MG63 (cell line): ENCODE results near the gene EDRF1. TPM values are rescaled to one million over a fixed set of nuclear protein-coding genes. Genes with fewer than 3 reads are reported as not detected.

Experiments used
- DNase-seq: peaks from one replicate; pipeline ENCODE4 v3.0.0-alpha.2; 2020
- H3K27me3 ChIP-seq: fragments of 250-450 bp; sonication (Bioruptor Pico); 2 replicates; pipeline ENCODE4 v1.5.1; 2020; ENCODE audit warnings: mild to moderate bottlenecking, moderate library complexity
- H3K36me3 ChIP-seq: fragments of 250-450 bp; sonication (Bioruptor Pico); 2 replicates; pipeline ENCODE4 v1.5.1; 2020; ENCODE audit warnings: mild to moderate bottlenecking, moderate library complexity
- H3K4me3 ChIP-seq: fragments of 250-450 bp; sonication (Bioruptor Pico); 2 replicates; pipeline ENCODE4 v1.5.1; 2020; ENCODE audit warnings: mild to moderate bottlenecking, moderate library complexity
- H3K9me3 ChIP-seq: fragments of 250-450 bp; sonication (Bioruptor Pico); 2 replicates; pipeline ENCODE4 v1.5.1; 2020; ENCODE audit warnings: mild to moderate bottlenecking, moderate library complexity
- total RNA-seq: library from RNA; depleted of rRNA; stranded (reverse); fragments of >200 nt; shearing (Covaris generic); gene quantifications from 2 replicates; pipeline ENCODE4 v1.2.3, GENCODE V29; 2014; ENCODE audit warnings: low replicate concordance

EDRF1 gene
- total RNA-seq, 1 experiment from 2014 or later, result 16.7 TPM

DNA sequence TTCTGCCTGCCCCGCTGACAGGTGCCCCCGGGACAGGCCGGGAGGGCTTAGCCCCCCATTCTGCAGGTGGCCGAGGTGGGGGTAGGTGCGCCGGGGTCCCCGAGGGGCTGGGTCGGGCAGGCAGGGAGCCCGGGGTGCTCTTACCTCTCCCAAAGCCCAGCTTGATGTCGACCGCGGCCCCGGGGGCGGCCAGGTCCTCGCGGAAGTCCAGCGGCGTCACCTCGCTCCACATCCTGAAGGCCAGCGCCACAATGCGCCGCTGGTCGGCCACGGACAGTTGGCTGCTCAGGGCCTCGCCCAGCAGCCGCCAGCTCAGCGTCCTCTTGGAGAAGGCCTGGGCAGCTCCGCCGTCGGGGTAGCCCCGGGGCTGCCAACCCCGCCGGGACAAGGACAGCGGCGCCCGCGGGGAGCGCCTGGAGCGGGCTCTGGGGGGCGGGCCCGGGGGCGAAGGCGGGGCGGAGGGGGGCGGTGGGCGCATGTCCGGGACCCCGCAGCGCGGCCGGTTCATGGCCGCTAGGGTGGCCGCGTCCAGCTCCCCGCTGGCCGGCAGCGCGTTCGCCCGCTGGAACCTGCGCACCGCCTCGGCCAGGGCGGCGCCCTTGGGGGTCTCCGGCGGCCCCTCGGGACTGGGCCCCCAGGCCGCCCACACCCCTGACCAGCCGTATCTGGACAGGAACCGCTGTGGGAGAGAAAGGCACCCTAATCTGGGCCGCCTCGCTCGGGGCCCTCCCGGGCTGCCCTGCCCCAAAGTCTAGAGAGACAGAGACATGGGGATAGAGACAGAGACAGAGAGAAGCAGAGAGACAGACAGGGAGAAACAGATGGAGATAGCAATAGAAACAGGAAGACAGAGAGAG is 54.4 kb downstream of the EDRF1 start:
- H3K9me3 ChIP-seq, result no peaks in the 10 kb centered on the region
- no peaks in the 10 kb centered on the region for H3K27me3 ChIP-seq
- H3K4me3 ChIP-seq, result no peak overlapping the region
- no peaks in the 10 kb centered on the region for H3K36me3 ChIP-seq
- DNase-seq, result no peak

DNA sequence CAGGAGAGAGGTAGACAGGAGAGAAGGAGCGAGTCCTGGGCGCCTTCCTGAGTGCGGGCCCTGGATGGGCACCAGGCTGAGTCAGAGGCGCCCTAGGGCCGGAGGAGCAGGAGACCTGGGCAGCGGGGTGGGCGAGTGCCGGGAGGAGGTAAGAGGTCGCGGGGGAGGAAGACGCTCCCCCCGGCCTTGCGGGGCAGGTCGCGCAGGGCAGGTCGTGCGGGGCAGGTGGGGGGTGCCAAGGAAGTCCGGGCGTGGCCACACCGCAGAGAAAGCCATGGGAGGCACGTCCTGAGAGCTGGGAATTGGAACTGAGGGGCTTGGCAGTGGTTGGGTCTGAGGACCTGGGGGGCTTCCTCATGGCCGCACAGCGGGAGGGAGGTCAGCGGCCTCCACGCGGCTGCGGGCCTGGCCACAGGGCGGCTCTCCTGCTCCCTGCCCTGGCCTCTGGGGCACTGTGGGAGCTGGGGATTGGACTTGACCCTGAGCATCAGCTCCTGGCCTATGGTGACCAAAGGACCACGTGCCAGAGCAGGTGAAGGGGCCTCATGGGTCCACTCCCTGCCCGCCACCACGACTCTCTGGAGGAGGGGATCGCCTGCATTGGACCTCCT is 55.2 kb downstream of the EDRF1 start:
- Histone ChIP-seq H3K36me3 (no peaks in the 10 kb centered on the region), H3K4me3 (no peak overlapping the region), H3K27me3 (no peaks in the 10 kb centered on the region), H3K9me3 (no peaks in the 10 kb centered on the region)
- DNase-seq, result no peak

DNA sequence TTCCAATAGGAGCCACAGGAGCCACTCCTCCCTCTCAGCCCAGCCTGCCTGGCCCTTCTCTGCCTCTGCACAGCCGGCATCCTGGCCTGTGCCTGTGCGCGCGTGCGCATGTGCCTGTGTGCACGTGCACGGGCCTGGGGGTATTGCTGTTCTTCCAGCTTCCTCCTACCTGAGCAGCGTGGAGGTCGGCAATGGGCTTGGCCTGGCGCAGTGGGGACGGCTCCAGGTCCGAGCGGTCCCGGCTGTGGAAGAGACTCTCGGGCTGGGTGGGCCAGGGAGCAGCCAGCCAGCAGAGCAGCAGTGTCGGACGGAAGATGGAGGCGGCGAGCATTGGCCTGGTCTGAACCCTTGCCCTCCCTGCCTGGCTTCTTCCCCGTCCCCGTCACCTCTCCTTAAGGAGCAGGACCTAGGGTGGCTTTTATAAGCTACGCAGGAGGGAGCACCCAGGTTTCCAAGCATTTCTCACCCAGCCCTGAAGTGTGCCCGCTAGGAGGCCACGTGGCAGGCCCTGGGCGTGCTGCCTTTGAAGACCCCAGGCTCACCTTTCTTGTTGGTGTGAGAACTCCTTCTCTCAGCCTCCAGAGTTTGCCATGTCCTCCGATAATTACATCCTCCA is 56.1 kb downstream of the EDRF1 start, which contains the start of gene MMP21:
MMP21 (minus strand) TSS at position 331 of the 616 bp plus-strand sequence; CDS start at position 331, 0 bp downstream.
- DNase-seq, result no peak
- Histone ChIP-seq H3K4me3 (no peak within 1 kb of the TSS), H3K27me3 (no peaks in the 10 kb centered on the region), H3K36me3 (no peaks in the 10 kb centered on the region), H3K9me3 (no peaks in the 10 kb centered on the region)

DNA sequence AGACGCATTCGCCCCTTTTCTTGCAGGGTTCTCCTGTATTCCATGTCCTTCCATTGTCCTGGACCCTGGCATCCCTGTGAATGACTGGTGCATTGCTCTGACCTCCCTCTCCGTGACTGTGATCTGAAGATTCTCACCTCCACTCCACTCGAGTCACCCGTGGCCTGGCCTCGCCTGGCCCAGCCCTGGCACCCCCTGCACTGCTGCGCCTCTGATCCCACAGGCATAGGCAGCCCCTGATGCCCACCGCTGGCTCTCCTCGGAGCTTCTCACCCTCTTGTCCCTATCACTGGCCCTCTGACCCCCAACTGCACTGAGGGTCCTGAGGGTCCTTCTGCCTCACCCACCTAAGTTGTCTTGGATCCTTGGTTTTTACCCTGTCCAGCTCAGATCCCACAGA is 58.3 kb downstream of the EDRF1 start:
- no peak for DNase-seq
- Histone ChIP-seq H3K27me3 (no peaks in the 10 kb centered on the region), H3K9me3 (no peaks in the 10 kb centered on the region), H3K4me3 (no peak overlapping the region), H3K36me3 (no peaks in the 10 kb centered on the region)

DNA sequence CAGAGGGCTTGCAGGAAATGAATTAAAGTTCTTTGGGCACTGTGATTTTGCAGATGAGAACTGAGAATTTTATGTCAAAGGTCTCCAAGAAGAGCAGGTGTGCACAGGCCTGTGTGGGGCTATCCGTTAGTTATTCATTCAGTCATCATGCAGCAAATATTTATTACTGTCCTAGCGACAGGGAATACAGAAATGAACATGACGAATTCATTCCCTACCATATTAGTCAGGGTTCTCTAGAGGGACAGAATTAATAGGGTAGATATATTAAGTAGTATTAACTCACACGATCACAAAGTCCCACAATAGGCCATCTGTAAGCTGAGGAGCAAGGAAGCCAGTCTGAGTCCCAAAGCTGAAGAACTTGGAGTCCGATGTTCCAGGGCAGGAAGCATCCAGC is 59.0 kb downstream of the EDRF1 start:
- no peak overlapping the region for H3K4me3 ChIP-seq
- DNase-seq, result no peak
- no peaks in the 10 kb centered on the region for H3K27me3 ChIP-seq
- H3K36me3 ChIP-seq, result no peaks in the 10 kb centered on the region
- H3K9me3 ChIP-seq, result no peaks in the 10 kb centered on the region

DNA sequence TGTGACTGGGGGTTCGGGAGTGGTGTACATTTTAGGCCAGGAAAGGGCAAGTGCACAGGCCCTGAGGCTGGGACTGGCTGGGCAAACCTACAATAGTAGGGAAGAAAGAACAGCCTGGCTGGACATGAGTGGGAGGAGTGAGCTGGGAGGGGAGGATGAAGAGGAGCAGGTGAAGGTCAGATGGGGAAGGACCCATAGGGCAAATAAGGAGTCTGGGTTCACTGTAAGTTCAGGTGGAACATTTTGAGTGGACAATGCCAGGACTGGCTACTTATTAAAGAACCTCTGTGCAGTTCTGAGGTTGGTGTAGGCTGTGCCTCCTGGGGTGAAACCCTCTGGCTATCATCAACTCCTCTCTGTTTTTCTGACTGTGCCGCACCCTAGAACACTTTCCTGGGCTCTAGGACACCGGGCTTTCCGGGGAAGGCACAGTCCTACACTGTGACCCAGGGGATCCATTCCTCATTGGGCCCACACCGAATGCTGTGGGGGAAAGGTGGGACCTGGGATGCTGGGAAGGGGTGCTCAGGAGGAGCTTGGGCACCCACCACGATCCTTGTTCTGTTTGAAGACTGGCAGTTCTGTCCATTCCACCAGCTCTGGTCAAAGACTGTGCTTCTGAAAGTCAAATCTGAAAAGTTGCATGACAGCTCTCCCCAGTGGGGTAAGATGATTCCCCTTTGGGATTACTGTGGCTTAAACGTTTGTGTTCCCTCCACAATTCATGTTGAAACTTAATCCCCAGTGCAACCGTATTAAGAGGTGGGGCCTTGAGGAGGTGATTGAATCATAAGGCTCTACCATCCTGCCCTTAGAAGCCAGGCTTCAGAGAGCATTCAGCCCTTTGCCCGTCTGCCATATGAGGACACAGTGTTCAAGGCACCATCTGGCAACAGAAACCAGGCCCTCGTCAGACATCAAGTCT is 60.2 kb downstream of the EDRF1 start:
- no peak for DNase-seq
- no peaks in the 10 kb centered on the region for H3K9me3 ChIP-seq
- H3K27me3 ChIP-seq, result no peaks in the 10 kb centered on the region
- H3K36me3 ChIP-seq, result no peaks in the 10 kb centered on the region
- no peak overlapping the region for H3K4me3 ChIP-seq

DNA sequence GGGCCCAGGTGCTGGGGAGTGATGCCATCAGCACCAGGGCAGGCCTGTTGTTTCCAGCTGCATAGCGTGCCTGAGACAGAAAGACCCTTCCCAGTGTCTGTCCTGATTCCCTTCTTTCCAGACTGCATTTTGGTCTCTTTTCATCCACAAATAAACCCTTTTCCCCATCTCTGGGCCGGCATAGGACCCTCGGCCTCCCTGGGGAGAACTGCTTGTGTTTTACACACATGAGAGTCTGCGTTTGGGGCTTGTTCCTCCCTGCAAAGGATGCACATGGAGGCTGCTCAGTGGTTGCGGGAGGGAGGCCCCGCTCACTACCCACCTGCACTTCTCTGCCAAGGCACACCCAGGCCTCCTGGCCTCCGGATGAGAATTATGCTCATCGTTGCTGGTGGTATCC is 61.9 kb downstream of the EDRF1 start:
- no peaks in the 10 kb centered on the region for H3K36me3 ChIP-seq
- no peak overlapping the region for H3K4me3 ChIP-seq
- H3K9me3 ChIP-seq, result no peaks in the 10 kb centered on the region
- no peaks in the 10 kb centered on the region for H3K27me3 ChIP-seq
- DNase-seq, result no peak

DNA sequence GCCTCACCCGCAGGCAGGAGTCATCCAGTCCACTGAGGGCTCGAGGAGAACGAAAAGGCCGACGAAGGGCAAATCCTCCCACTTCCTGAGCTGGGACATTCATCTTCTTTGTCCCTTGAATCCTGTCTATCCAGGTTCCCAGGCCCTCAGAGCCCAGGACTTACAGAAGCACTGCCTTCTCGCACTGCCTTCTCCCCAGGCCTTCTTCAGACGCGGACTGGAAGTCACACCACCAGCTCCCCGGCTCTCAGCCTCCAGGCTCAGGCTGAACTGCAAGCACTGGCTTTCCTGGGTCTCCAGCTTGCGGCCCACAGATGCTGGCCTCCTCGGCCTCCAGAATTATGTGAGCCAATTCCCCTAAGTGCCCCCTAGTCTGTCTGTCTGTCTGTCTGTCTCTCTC is 62.5 kb downstream of the EDRF1 start:
- H3K36me3 ChIP-seq, result no peaks in the 10 kb centered on the region

DNA sequence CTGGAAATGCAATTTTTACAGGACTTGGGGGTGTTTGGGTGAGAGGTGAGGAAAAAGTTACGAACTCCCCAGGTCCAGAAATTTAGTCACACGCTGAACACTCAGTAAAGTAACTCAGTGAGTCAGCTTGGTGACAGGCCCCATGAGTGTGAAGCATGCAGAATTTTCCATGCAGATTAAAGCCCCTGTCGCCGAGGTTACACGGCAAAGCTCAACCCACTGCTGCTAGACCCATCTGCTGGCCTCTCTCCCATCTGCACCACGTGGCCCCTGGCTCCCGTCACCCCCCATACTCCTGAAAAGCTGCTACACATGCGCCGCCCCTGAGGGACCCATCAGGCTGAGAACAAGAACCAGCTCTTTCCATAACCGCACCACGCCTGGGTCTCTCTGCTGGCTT is 63.1 kb downstream of the EDRF1 start:
- DNase-seq, result no peak
- Histone ChIP-seq H3K9me3 (no peaks in the 10 kb centered on the region), H3K4me3 (no peak overlapping the region), H3K27me3 (no peaks in the 10 kb centered on the region), H3K36me3 (no peaks in the 10 kb centered on the region)

More for the DNA sequence above, 62.5 kb downstream of the EDRF1 start:
- H3K9me3 ChIP-seq, result no peaks in the 10 kb centered on the region
- no peak overlapping the region for H3K4me3 ChIP-seq
- no peak for DNase-seq
- no peaks in the 10 kb centered on the region for H3K27me3 ChIP-seq

DNA sequence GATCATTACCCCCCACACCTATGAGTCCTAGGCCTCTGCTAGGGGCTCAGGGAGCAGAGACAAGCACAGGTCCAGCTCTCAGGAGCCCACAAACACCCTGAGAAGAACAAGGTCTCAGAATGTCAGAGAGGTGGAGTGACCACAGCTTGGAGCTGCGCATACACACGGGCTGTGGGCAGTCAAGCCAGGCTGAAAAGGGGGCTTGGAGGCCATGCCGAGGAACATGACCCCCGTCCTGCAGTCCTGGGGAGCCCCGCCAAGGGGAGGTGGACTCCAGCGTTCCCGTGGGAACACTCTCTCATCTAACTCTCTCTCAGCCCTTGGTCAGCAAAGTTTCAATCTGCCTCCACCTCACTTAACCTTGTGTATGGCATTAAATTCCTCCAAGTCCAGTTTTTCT is 63.9 kb downstream of the EDRF1 start:
- Histone ChIP-seq H3K27me3 (no peaks in the 10 kb centered on the region), H3K9me3 (no peaks in the 10 kb centered on the region), H3K4me3 (no peak overlapping the region), H3K36me3 (no peaks in the 10 kb centered on the region)
- no peak for DNase-seq

DNA sequence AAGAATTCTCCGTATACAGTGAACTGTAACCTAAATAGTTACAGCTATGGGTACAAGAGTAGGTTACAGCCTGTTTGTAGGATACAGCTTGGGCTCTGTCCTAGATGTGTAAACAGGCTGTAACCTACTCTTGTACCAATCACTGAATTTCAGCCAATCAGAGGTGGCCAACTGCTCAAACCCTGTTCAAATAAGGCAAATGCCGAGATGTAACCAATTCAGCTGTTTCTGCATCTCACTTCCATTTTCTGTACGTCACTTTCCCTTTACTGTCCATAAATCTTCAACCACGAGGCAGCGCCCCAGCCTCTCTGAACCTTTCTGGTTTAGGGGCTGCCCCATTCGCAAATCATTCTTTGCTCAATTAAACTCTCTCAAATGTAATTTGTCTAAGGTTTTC is 64.4 kb downstream of the EDRF1 start:
- Histone ChIP-seq H3K4me3 (no peak overlapping the region), H3K27me3 (no peaks in the 10 kb centered on the region), H3K36me3 (no peaks in the 10 kb centered on the region), H3K9me3 (no peaks in the 10 kb centered on the region)
- no peak for DNase-seq

DNA sequence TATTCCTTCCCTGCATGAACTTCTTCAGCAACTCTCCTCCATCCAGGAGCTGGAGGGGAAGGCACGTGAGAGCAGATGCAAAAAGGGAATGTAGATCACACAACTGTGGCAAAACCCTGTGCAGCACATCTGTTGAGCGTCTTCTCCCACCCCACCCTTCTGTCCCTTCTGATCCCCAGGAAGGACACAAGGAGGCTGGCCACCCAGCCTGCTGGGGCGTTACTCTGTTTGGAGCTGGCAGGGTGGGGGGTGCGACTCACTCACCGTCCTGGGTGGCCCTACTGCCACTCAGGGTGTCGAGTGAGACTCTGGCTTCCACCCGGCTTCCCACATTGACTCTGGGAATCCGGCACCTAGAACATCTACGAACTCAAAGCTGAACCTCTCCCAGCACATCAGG is 66.3 kb downstream of the EDRF1 start:
- Histone ChIP-seq H3K9me3 (no peaks in the 10 kb centered on the region), H3K4me3 (no peak overlapping the region), H3K27me3 (no peaks in the 10 kb centered on the region), H3K36me3 (no peaks in the 10 kb centered on the region)
- DNase-seq, result no peak

DNA sequence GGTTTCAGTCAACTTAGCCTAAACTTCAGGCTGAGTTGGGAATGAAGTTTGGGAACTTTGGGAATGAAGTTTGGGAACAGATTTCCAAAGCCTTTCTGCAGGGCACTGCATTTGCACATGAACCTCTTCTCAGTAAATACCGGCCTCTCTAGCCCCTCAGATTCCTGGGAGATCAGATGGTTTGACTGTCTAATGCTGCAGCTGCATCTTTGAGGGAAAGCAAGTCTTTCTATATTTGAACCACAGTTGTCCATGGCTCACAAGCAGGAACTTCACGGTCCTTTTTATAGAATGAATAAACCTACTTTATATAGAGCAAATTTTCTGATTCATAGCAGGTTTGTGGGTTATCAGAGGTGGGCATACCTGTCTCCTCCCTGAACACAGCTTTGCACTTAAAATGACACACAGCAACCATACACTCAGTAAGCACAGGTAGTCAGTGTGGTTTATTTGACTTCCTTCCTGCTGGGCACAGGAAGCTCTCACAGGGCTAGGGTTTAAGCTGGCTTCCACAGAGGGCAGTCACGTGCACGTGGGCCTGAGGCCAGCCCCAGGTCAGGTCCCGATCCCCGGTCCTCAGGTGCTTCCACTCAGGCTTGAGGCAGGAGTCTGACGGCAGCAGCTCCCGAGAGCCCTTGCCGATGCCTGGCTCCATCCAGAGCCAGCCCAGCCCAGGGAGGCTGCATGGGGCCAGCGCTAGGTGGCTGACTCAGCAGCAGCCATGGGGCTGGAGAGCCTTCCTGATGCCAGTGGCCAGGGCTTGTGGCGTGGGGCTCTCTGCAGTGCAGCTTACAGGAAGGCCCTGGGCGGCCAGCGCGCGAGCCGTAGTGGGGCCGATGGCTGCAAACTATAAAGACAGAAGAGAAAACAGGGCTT is 68.9 kb downstream of the EDRF1 start:
- H3K4me3 ChIP-seq, result no peak overlapping the region
- H3K27me3 ChIP-seq, result no peaks in the 10 kb centered on the region
- H3K9me3 ChIP-seq, result no peaks in the 10 kb centered on the region
- peaks cover 12% of the 10 kb centered on the region for H3K36me3 ChIP-seq
- DNase-seq, result no peak

DNA sequence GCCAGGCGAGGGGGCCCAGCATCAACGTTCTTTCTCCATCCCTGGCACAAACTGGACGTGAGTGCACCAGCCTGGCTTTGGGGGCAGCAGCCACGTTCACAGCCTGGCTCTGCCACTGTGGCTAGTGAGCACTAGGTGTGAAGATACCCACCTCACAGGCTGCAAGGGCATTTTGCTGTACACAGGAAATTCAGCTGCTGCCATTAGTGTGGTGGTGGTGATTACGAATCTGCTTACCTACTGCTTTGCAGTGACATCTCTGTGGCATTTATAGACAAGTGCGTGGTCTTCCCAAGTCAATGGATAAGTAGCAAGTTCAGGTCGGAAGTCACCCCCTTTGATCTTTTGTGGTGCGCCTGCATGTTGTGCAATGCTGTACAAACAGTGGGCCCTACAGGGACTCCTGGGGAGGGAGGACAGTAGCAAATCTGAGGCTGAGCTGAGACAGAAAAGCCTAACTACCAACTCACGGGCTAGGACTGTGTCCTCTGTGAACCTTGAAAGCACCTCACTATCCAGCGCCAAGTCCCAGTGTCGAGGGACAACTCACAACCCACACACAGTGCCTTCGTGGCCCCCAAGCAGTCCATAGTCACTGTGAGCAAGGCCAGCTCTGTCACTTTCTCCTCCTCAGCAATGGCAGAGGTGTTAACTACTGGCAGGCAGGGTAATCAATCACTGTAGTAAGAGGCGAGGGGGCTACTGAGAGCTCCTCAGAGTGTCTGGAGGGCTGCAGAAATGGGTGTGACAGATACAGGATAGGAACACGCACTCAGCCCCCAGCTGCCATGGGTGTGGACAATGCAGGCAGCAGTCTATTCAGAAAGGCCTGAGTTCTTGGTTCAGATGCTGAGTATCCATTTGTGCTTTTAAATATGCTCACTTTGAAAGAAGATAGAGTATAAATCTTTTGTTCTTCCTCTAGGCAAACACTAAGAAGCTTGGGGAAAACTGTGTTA is 73.1 kb downstream of the EDRF1 start:
- Histone ChIP-seq H3K9me3 (no peaks in the 10 kb centered on the region), H3K4me3 (no peak overlapping the region), H3K36me3 (peaks cover 12% of the 10 kb centered on the region)

DNA sequence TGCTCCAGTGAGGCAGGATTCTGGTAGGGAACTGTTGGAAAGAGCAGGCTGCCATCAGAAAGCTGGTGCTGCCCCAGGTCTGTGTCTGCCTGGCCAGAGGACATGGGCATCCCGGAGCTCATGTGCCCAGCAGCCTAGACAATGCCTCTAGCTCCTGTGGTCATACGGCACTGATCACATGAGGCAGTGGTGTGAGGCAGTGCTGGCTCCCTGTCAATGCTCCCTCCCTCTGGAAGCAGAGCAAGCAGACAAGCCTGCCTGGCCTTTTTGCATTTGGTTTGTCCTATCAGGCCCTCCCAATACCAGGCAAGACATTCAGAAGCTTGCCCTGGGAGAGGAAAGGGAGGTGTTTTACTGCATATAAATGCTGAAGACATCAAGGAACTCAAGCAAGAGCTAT is 75.6 kb downstream of the EDRF1 start:
- H3K36me3 ChIP-seq, result peaks cover 12% of the 10 kb centered on the region
- H3K27me3 ChIP-seq, result no peaks in the 10 kb centered on the region
- no peak overlapping the region for H3K4me3 ChIP-seq
- DNase-seq, result no peak
- no peaks in the 10 kb centered on the region for H3K9me3 ChIP-seq

More for the DNA sequence above, 73.1 kb downstream of the EDRF1 start:
- no peak for DNase-seq
- H3K27me3 ChIP-seq, result no peaks in the 10 kb centered on the region
